Adrenal gland (tissue), 5 donors: ENCODE data around the gene GRIK5.

Source experiments
- CTCF ChIP-seq, 6 experiments: fragments of 450-650 bp in 4 of 6; fragments of 200-600 bp in 2 of 6; sonication (generic) in 1 of 6; IDR thresholded peaks; 1 replicate in 5 of 6; 2 replicates in 1 of 6; pipeline versions ENCODE4 v1.5.1 to v1.8.0; 2016 to 2021; ENCODE audit warnings: antibody characterized with exemption in 6 of 6, mild to moderate bottlenecking in 2 of 6, moderate library complexity in 1 of 6
- POLR2A ChIP-seq, 2 donors: fragments of 450-650 bp; IDR thresholded peaks; one replicate each; pipeline ENCODE4 v1.6.1; 2017; ENCODE audit warnings: antibody characterized with exemption in 2 of 2, mild to moderate bottlenecking in 2 of 2, moderate library complexity in 1 of 2
- donor health status: DM: no; HTN: no; CAD: no.

DNA sequence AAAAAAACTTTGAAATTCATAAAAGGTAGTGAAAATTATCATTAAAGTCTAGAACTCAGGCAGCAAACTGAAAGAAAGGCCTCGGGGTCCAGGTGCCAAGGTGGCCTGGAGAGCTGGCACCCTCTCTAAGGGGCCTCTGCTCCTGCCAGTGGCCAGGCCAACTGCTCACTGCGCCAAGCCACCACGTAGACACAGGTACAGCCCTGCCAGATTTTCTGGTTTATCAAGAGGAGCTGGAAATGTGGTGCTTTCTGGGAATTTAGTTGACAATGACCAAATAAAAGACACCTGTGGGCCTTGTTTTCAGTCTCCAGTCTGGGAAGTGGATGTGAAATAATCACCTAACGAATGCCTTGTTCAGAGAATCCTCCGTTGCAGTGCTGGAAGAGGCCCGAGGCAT, 28.8 kb upstream of the GRIK5 start:
- TF ChIP-seq CTCF (IDR thresholded peaks at IDR 0.05) = no peak
- no peak for TF ChIP-seq POLR2A (IDR thresholded peaks at IDR 0.05)
